Right cardiac atrium (tissue), 5 donors: ENCODE results near the gene PLXND1. TPM values are rescaled to one million over a fixed set of nuclear protein-coding genes. Genes with fewer than 3 reads are reported as not detected.

ENCODE experiments used
- ATAC-seq, 2 donors: fragments of 200-7000 bp; cut with Tn5 transposase; one replicate each; pipeline versions ENCODE4 v1.8.0 to v1.9.1; 2020; ENCODE audit warnings: moderate library complexity in 2 of 2, mild to moderate bottlenecking in 1 of 2
- DNase-seq, 3 donors: peaks; one replicate each; pipeline ENCODE4 v3.0.0-alpha.2; 2020
- H3K27ac ChIP-seq: one replicate; pipeline ENCODE4 v1.5.1; 2013; ENCODE audit warnings: mild to moderate bottlenecking, low read length, control low read depth, moderate library complexity
- H3K27me3 ChIP-seq: one replicate; pipeline ENCODE4 v1.6.1; 2013; ENCODE audit not compliant: control insufficient read depth, insufficient read depth
- H3K4me1 ChIP-seq: one replicate; pipeline ENCODE4 v1.6.1; 2013; ENCODE audit warnings: low read length; ENCODE audit not compliant: control insufficient read depth, insufficient read depth
- H3K4me3 ChIP-seq: one replicate; pipeline ENCODE4 v1.5.1; 2013; ENCODE audit warnings: low read length, control low read depth
- H3K9me3 ChIP-seq: one replicate; pipeline ENCODE4 v1.6.1; 2013; ENCODE audit warnings: low read length; ENCODE audit not compliant: control insufficient read depth
- WGBS: extraction: QIAGEN DNeasy Blood & Tissue Kit; methylation state at CpG from one replicate; pipeline ENCODE4 v1.1.7; 2013; 5-methylcytosine and 5-hydroxymethylcytosine counted together
- intact Hi-C, 4 donors: fragments of 100-400 bp; cut with DNase I; formaldehyde crosslinking; loops; one replicate each; pipeline versions ENCODE4 v1.11.0 to v1.14.0; 2022 to 2023
- polyA plus RNA-seq: library from polyadenylated mRNA; stranded (reverse); fragments of 200-250 nt; gene quantifications from one replicate; pipeline ENCODE4 v1.2.3, GENCODE V29; 2013
- total RNA-seq, 4 donors: library from RNA; stranded (reverse); fragmentation: NEBNext Ultra II Directional; extraction: Animal tissue kit (Norgen Biotek cat#: 25700); gene quantifications; one replicate each; pipeline ENCODE4 v1.2.1, GENCODE V29; 2021
- donor health status: healthy with polysubstance abuse.
- donor health status: DM: no; HTN: yes; CAD: no.
- donor health status: DM: no; HTN: no; CAD: no.
- donor health status: DM: no; HTN: yes; CAD: no; lungs with severe emphysema.
- donor health status: DM: yes; HTN: yes; CAD: no.

Gene PLXND1
- total and polyA plus RNA-seq, 5 donors: 75.4 to 102 (median 89.4) TPM

DNA sequence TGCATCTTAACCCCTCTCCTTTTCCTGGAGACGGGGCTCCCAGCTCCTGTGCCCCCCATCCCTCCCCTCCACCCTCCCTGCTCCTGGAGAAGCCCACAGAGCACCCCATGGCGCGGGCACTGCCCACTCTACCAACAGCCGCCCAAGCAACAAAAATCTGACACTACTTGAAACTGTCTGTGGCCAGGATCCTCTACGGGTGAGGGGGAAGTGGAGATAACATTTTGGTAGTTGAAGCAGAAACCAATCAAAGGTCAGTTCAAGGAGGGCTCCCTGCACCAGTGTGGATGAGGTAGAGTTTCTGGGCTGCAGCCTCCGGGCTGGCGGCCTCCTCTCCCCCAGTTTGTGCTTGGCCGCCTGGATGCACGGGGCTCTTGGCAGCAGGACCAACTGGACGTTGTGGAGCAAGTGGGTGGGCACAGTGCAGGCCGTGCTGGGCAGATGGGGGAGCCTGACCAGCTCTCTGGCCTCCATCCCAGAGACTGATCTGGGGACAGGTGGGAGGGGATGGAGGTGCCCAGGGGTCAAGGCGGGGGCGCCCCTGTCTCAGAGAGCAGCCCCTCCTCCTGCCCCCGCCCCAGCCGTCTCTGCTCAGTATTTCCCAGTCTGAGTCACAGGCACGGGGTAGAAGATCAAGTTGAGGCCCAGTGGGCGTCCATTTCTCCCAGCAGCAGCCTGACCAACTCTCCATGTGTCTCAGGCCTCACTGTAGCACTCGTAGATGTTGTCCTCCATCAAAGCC, 50.7 kb downstream of the PLXND1 start:
- peaks cover 23% of the 10 kb centered on the region for H3K4me1 ChIP-seq
- H3K4me3 ChIP-seq: no peak overlapping the region
- no peaks in the 10 kb centered on the region for H3K27me3 ChIP-seq
- ATAC-seq: no peak
- 64% methylated on average over 18 of the region's 18 CpGs for whole genome bisulfite sequencing
- H3K9me3 ChIP-seq: no peaks in the 10 kb centered on the region
- H3K27ac ChIP-seq: no peak overlapping the region
- peak; percentile 29 to 60 (median 59) for DNase-seq
- intact Hi-C loops: loop anchor here in 3 of 4 donors (5.0 to 10.0 kb wide), 3 partner anchors 42 to 61 kb away; no protein-coding TSS in a partner anchor

DNA sequence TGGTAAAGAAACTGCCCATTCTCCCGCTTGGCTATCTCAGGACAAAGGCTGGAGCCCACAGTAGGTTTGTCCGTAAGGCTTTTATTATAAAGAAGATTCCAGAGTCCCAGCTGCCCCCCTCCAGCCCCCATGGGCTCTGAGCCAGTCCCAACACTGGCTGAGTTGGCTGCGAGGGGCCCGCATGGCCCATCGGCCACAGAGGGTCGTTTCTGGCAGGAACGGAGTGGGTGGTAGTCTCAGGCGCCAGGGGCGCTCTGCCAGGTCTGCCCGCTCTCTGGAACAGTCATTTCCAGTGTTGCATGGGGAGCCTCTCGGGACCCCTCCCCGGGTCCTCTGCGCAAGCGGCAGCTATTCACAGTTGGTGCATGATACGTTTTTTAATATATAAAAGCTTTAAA, 51.3 kb downstream of the PLXND1 start:
- Histone ChIP-seq H3K4me1 (peaks cover 23% of the 10 kb centered on the region), H3K4me3 (no peak overlapping the region), H3K27ac (peak overlapping the region; percentile 34), H3K9me3 (no peaks in the 10 kb centered on the region), H3K27me3 (no peaks in the 10 kb centered on the region)
- 50% methylated on average over 15 of the region's 15 CpGs for WGBS
- intact Hi-C loops: loop anchor here in 3 of 4 donors (5.0 to 10.0 kb wide), 3 partner anchors 42 to 60 kb away; no protein-coding TSS in a partner anchor
- ATAC-seq: no peak
- DNase-seq: peak in 2 of 3 donors; percentile 66 to 79

DNA sequence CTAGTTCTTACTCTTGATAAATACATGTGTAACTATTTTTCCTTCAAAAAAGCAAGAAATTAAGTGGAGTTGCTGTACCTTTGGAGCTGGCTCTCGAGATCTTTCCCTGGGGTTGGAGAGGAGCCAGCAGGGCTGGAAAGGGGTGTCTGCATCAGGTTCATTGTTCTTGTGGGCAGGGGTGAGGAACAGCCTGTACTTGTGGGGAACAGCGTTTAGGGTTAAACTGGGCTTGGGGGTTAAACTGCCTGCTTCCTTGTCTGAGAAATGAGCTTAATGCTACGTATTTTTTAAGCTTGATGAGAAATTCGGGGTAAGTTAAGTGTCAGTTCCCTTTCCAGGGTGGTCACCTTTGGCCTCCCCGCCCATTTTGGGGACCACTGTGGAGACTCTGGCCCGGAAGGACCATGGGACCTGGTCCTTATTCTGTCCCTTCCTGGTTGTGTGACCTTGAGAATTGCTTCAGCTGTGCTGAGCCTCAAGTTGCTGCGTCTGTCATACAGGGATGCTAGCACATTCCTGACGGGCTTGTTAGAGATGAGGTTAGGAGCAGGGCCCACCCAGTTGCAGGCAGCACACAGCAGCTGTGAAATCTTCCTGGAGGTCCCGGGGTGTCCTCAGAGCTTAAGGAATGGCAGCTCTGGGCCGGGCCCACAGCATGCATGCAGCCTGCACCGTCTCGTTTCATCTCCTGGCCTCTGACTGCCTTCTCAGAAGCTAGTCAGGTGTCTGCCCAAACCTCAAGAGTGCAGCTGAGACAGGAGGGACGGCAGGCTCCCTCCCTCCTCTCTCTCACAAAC, 51.9 kb downstream of the PLXND1 start:
- Histone ChIP-seq H3K27ac (peak overlapping the region; percentile 34), H3K9me3 (no peaks in the 10 kb centered on the region), H3K27me3 (no peaks in the 10 kb centered on the region), H3K4me1 (peaks cover 23% of the 10 kb centered on the region), H3K4me3 (no peak overlapping the region)
- 34% methylated on average over 13 of the region's 13 CpGs for WGBS
- intact Hi-C loops: loop anchor here in 3 of 4 donors (5.0 to 10.0 kb wide), 3 partner anchors 43 to 60 kb away; no protein-coding TSS in a partner anchor
- DNase-seq (peak in 2 of 3 donors; percentile 61 to 67), ATAC-seq (no peak)

DNA sequence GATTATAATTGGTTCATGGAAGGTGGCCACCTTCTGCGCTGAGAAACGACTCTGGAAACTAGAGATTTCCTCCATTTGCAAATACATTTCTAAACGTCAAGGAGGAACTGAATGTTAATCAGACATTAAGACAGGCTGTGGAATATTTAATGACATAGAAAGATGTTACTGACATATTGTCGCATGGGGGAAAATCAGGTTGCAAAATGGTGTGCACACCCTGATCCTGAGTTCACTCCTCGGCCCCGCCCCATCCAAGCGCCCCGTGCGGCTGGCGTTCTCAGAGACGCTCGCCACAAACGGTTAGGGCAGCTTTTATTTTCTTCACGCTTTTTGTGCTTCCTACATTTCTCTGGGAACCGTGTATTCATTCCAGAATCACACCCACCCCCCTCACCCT, 52.8 kb downstream of the PLXND1 start:
- DNase-seq: peak in 2 of 3 donors; percentile 79 to 82
- H3K27me3 ChIP-seq: no peaks in the 10 kb centered on the region
- H3K4me1 ChIP-seq: peaks cover 18% of the 10 kb centered on the region
- no peak for ATAC-seq
- intact Hi-C loops: loop anchor here in 2 of 4 donors (10.0 kb wide), 2 partner anchors 49 to 59 kb away; no protein-coding TSS in a partner anchor
- H3K9me3 ChIP-seq: no peaks in the 10 kb centered on the region
- H3K4me3 ChIP-seq: no peak overlapping the region
- 25% methylated on average over 15 of the region's 15 CpGs for WGBS
- no peak overlapping the region for H3K27ac ChIP-seq

DNA sequence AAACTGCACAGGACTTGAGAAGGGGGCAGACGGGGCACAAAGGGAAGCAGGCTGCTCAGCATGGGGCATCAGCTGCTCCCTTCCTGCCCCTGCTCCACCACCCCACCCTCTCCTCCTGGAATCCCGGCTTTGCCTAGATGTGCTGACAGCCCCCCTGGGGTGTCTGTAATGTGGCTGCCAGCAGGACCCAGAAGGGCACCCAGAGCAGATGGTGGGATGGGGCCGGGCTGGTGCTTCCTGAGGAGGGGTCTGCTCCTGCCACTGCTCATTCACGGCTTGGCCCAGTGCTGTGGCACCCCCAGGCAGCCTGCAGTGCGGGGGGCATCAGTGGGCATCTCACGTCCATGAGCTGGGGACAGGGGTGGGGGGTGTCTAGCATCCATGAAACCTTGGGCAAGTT, 53.3 kb downstream of the PLXND1 start:
- peak in 2 of 3 donors; percentile 50 to 65 for DNase-seq
- intact Hi-C loops: loop anchor here in 2 of 4 donors (10.0 kb wide), 2 partner anchors 48 to 58 kb away; no protein-coding TSS in a partner anchor

DNA sequence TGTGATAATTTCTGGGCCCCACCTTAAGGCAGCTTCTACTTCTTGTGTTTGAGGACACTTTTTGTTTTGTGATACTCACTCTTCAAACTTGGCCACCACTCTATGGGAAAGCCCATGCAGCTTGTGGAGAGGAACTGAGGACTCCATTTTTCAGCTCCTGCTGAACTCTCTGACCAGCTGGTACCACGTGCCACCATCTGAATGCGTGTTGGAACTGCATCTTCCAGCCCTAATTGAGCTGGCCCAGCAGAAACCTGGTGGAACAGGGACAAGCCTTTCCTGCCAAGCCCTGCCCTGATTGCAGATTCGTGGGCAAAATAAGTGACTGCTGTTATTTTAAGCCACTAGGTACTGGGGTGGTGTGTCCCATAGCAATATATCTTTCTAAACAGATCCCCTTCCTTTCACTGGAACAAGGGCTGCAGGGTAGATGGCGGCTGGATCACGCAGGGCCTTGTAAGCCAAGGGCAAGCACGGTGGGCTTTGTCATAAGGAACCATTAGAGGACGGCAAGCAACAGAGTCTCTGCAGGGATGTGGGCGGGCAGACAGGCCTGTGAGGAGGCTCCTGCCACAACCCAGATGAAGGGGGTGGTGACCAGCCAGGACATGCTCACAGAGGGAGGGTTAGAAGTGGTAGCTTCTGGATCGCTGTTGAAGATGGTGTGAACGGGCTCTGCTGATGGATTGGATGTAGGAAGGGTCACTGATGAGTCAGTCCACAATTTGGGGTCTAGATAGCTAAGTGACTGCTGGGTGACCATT, 54.0 kb downstream of the PLXND1 start:
- ATAC-seq: no peak
- Histone ChIP-seq H3K4me3 (no peak overlapping the region), H3K9me3 (no peaks in the 10 kb centered on the region), H3K27ac (no peak overlapping the region), H3K4me1 (peaks cover 7% of the 10 kb centered on the region), H3K27me3 (no peaks in the 10 kb centered on the region)
- peak in 2 of 3 donors; percentile 49 to 50 for DNase-seq
- intact Hi-C loops: loop anchor here in 2 of 4 donors (10.0 kb wide), 2 partner anchors 48 to 58 kb away; no protein-coding TSS in a partner anchor
- WGBS: 65% methylated on average over 10 of the region's 10 CpGs

More for the DNA sequence above, 53.3 kb downstream of the PLXND1 start:
- ATAC-seq: no peak
- H3K27ac ChIP-seq: no peak overlapping the region
- H3K9me3 ChIP-seq: no peaks in the 10 kb centered on the region
- 66% methylated on average over 6 of the region's 6 CpGs for WGBS
- no peaks in the 10 kb centered on the region for H3K27me3 ChIP-seq
- no peak overlapping the region for H3K4me3 ChIP-seq
- peaks cover 13% of the 10 kb centered on the region for H3K4me1 ChIP-seq

DNA sequence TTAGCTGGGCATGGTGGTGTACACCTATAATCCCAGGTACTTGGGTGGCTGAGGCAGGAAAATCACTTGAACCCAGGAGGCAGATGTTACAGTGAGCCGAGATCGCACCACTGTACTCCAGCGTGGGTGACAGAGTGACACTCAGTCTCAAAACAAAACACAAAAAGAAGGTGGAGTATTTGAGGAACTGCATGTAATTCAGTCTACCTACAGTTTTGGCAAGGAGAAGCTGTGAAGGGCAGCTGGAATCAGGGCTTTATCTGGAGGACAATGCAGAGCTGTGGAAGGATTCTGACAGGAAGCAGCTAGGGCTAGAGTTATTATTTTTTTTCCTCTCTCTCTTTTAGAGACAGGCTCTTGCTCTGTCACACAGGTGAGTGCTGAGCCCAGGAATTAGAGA, 56.7 kb downstream of the PLXND1 start:
- H3K4me3 ChIP-seq: no peak overlapping the region
- H3K27ac ChIP-seq: no peak overlapping the region
- WGBS: 84% methylated on average over 3 of the region's 3 CpGs
- no peak for ATAC-seq
- no peaks in the 10 kb centered on the region for H3K27me3 ChIP-seq
- intact Hi-C loops: loop anchor here in 2 of 4 donors (10.0 kb wide), 2 partner anchors 45 to 55 kb away; no protein-coding TSS in a partner anchor
- H3K9me3 ChIP-seq: no peaks in the 10 kb centered on the region
- H3K4me1 ChIP-seq: peaks cover 3% of the 10 kb centered on the region
- DNase-seq: no peak

DNA sequence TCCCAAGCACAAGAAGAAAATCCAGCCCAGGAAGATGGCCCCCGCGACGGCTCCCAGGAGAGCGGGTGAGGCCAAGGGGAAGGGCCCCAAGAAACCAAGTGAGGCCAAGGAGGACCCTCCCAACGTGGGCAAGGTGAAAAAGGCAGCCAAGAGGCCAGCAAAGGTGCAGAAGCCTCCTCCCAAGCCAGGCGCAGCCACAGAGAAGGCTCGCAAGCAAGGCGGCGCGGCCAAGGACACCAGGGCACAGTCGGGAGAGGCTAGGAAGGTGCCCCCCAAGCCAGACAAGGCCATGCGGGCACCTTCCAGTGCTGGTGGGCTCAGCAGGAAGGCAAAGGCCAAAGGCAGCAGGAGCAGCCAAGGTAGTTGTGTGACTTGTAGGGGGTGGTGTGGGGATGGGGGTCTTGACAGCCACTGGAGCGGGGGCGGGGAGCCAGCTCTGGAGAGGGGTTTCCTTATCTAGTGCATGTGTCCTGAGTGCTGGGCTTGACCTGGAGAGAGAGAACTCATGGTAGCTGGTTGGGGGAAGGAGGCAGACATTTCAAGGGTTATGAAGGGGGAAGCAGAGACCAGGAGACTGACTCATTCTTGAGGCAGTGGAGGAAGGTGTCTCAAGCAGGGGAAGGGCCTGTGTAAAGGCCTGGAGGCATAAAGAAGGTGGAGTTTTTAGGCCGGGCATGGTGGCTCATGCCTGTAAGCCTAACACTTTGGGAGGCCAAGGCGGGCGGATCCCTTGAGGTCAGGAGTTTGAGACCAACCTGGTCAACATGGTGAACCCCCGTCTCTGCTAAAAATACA, 57.3 kb downstream of the PLXND1 start:
- intact Hi-C loops: no loop called here

DNA sequence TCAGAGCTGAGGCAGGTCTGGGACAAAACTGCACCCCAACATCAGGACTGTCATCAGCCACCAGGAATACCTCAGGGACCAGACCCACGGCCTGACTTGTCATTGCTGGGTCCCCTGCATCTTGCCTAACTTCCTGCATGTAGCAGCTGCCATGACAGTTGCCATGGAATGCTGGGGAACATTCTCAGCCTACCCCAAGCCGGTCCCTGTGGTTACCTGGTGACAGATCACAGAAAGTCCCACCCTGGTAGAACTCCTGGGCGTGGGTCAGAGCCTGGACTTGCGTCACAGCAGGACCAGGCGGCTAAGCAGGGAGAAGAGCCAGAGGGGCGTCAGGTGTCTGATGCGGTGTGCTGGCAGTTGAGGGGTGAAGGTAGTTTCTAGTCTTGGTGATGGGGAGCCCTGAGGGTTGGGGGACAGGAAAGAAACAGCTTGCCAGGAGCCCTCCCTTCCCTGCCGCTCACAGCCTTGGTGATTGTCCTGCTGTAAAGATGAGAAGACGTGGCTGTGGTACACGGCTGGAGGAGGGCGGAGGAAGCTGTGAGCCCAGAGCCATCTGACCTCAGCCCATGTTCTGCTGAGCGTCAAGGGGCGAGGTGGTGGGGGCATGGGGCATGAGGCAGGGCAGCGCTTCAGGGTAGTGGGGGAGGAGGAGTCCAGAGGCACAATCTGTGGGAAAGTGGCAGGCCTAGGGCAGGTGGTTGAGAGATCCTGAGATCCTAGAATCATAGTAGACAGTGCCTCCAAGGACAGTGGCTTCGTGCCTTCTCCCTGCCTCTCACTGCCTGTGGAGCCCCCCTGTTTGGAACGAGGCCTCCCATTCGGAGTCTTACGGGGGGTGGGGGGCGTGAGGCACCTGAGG, 58.1 kb downstream of the PLXND1 start:
- H3K4me1 ChIP-seq: no peaks in the 10 kb centered on the region
- DNase-seq (peak in 2 of 3 donors; percentile 25 to 33), ATAC-seq (no peak)
- H3K27me3 ChIP-seq: no peaks in the 10 kb centered on the region
- H3K9me3 ChIP-seq: no peaks in the 10 kb centered on the region
- intact Hi-C loops: no loop called here
- WGBS: 91% methylated on average over 19 of the region's 19 CpGs
- H3K27ac ChIP-seq: no peak overlapping the region
- H3K4me3 ChIP-seq: no peak overlapping the region

More for the DNA sequence above, 57.3 kb downstream of the PLXND1 start:
- DNase-seq (peak in 2 of 3 donors; percentile 35 to 49), ATAC-seq (no peak)
- Histone ChIP-seq H3K27ac (no peak overlapping the region), H3K4me3 (no peak overlapping the region), H3K4me1 (no peaks in the 10 kb centered on the region), H3K9me3 (no peaks in the 10 kb centered on the region), H3K27me3 (no peaks in the 10 kb centered on the region)
- 93% methylated on average over 18 of the region's 18 CpGs for WGBS
